Fibroblast of the aortic adventitia (primary cell): Measurements from ENCODE around the gene FBXW8. TPM values are rescaled to one million over a fixed set of nuclear protein-coding genes. Genes with fewer than 3 reads are reported as not detected.

Source experiments
- DNase-seq: peaks from one replicate; pipeline ENCODE4 v3.0.0-alpha.2; 2010; ENCODE audit warnings: low read depth
- H3K4me3 ChIP-seq: 2 replicates; pipeline ENCODE4 v1.5.1; 2011; ENCODE audit warnings: low read depth, mild to moderate bottlenecking, control low read depth, low read length, moderate library complexity
- total RNA-seq: library from RNA; depleted of rRNA; stranded (reverse); fragments of >200 nt; gene quantifications from 2 replicates; pipeline ENCODE4 v1.2.3, GENCODE V29; 2012; ENCODE audit warnings: low replicate concordance
- TF ChIP-seq, protein P1 (sequence below): IDR thresholded peaks from 2 replicates; pipeline ENCODE4 v1.5.1; 2011; ENCODE audit warnings: mild to moderate bottlenecking, low read length, control low read depth, inconsistent platforms; ENCODE audit not compliant: insufficient read depth

Gene FBXW8
- total RNA-seq, 1 donor = 11.2 TPM

DNA sequence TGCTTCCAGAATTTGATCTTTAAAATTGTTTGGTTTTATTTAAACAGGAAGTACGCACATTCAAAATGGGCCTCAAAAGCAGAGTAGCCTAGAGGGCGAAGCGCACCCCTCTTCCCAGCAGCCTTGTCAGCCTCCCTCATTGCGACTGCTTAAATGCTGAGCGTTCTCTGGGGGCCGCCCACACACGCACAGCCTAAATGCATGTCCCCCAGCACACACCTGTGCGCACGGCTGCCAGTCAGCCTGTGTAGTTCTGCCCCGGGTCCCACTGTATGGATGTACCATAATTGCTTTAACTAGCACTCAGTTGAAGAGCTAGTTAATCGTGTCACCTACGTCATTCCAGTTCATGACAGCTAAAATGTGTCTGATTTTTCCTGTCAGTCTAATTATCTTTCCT lies 109.1 kb downstream of the FBXW8 start:
- no peak overlapping the region for H3K4me3 ChIP-seq
- DNase-seq = no peak
- TF ChIP-seq, protein P1, sequence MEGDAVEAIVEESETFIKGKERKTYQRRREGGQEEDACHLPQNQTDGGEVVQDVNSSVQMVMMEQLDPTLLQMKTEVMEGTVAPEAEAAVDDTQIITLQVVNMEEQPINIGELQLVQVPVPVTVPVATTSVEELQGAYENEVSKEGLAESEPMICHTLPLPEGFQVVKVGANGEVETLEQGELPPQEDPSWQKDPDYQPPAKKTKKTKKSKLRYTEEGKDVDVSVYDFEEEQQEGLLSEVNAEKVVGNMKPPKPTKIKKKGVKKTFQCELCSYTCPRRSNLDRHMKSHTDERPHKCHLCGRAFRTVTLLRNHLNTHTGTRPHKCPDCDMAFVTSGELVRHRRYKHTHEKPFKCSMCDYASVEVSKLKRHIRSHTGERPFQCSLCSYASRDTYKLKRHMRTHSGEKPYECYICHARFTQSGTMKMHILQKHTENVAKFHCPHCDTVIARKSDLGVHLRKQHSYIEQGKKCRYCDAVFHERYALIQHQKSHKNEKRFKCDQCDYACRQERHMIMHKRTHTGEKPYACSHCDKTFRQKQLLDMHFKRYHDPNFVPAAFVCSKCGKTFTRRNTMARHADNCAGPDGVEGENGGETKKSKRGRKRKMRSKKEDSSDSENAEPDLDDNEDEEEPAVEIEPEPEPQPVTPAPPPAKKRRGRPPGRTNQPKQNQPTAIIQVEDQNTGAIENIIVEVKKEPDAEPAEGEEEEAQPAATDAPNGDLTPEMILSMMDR = no peak

DNA sequence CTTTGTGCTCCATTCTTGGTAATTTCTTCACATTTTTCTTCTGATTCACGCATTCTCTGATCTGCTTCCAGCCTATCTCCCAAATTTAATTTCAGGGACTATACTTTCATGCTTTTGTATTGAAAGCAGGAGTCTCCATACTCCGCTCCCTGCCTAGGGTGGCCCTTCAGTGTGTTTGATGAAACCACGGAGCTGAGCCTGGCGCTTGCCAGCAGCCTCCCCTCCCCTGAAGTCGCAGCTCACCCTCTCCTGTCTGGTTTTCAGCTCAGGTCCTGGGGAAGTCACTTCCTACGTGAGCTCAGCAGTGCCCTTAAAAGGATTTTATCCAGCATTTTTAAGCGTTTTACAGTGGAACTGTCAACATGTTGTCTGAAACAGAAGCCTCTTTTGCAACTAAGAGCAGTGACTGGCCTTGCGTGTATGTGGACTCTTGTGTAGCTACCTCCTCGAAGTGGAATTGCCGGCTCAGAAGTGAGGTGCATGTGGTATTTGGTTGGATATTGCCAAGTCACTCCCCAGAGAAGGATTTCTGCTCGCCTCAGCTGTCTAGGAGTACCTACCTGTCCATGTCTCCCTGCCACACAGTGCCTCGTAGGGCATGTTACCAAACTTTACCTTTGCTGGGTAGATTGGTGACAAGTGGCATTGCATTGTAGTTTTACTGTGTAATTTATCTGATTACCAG lies 109.9 kb downstream of the FBXW8 start:
- TF ChIP-seq, protein P1 = no peak
- no peak overlapping the region for H3K4me3 ChIP-seq
- no peak for DNase-seq

DNA sequence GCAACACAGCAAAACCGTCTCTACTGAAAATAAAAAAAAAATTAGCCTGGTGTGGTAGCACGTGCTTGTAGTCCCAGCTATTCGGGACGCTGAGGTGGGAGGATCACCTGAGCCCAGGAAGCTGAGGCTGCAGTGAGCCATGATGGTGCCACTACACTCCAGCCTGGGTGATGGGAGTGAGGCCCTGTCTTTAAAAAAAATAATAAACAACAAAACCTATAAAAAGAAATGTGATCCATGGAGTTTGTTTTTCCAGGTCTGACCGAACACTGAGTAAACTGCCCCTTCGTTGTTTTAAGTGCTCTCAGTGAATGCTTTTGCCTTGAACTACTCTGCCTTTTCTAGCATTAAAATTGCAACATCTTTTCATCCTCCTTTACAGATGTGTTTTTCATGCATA lies 111.7 kb downstream of the FBXW8 start:
- TF ChIP-seq, protein P1 = no peak
- H3K4me3 ChIP-seq = no peak overlapping the region
- no peak for DNase-seq

DNA sequence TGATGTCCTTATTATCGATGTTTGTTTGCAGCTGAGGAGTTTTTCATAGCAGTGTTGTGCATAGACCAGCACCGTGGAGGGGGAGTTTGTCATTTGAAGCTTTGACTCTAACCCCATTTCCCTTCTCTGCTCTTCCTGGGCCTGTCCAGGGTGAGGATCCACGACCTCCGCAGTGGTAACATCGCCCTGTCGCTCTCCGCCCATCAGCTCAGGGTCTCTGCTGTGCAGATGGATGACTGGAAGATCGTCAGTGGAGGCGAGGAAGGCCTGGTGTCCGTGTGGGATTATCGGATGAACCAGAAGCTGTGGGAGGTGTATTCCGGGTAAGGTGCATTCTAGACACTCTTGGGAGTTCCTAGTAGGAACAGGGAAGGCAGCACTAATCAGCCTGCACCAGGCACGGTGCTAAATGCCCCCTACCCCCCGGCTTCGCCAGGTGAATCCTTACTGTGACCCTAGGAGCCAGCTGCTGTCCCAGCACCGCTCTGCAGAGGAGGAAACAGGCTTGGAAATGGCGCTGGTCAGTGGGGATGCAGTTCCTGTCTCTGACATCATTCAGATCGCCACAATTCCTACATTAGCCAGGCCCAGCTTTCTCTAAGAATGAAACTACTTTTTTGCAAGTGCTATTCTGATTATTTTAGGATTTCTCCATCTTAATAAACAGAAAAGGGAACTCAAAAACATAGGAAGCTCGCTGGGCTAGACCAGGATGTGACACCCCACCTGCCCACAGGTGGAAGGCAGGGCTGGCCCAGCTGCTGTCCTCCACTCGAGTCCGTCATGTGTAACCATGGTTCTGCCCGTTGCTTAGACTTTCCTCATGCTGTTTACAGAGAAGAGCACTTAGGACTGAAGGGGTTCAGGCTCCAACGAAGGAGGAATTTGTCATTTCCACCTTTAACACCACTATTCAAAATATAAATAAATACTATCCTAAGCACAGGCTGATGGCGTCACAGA lies 113.5 kb downstream of the FBXW8 start:
- TF ChIP-seq, protein P1 = no peak
- no peak for DNase-seq
- H3K4me3 ChIP-seq = no peak overlapping the region

DNA sequence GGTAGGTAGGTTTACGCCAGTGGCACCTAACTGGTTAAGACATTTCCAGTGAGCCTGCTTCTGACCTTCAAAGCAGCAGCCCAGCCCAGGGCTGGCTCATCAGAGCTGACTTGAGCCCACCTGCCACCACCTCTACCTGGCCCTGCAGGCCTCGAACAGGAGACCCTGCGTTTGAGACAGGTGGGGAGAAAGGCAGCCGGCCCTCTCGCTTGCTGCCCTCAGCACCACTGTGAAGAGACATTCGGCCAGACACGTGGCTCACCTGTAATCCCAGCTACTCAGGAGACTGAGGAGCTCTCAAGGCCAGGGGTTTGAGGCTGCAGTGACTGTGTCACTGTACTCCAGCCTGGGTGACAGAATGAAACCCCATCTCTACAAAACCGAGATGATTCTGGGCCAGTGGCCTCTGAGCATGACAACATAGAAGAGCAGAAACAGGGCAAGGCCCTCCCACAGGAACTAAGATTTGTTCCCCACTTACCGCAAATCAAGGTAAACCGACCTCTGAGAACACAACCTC lies 114.3 kb downstream of the FBXW8 start:
- no peak for DNase-seq
- TF ChIP-seq, protein P1 = no peak
- no peak overlapping the region for H3K4me3 ChIP-seq

DNA sequence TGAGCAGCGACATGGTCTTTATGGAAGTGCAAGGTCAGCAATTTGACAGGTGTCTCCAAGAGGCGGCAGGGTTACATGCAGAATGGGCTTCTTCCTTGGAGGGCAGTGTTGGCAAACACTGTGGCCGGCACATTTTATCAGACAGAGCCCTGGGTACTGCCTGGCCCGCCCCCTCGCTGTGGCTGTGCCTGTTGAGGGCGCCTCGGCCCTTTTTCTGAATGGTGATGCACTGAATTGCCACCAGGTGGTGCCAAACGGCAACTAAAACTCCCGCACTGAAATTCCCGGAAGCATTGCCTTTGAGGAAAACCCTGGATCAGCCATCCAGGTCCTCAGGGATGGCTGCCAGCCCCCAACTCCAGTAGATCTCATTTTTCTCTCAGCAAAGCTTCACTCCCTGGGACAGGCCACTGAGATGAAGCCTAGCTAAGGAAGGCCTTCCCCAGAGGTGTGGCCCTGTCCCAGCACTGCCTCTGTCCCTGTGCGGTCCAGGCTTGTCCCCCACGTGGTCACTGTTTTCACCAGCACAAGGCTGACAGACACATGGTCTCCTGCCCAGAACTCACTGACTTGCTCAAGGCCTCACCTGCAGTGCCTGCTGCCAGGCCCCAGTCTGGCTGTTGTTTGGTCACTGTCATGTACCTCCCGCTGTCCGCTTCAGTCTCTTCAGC lies 114.9 kb downstream of the FBXW8 start:
- H3K4me3 ChIP-seq = no peak overlapping the region
- peak; percentile 77 for DNase-seq
- TF ChIP-seq, protein P1 = peak; percentile 82
